HG03520 (cell line): Measurements from ENCODE around the gene COL19A1.

Experiments used
- ATAC-seq: cut with Tn5 transposase; IDR thresholded peaks from one replicate; pipeline ENCODE4 v1.9.1; 2021; ENCODE audit warnings: mild to moderate bottlenecking, moderate library complexity; ENCODE audit not compliant: unreplicated experiment

The COL19A1 gene

DNA sequence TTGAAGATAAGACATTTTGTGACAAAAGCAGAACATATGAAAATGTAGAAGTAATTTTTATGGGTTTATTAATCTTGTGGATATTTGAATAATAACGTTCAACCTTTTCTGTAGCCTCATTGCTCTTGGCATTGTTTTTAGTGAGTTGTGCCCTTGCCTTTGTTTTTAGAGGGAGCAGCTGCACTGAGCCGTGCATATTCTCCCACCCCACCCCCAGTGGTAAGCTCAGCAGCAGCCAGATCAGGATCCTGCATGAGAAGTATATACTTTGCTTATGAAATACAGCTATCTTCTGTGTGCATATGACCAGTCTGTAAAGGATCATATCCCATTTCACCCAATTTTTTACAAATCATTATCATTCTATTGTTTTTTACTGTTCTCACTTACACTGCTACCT, 252.3 kb downstream of the COL19A1 start:
- no peak for ATAC-seq

DNA sequence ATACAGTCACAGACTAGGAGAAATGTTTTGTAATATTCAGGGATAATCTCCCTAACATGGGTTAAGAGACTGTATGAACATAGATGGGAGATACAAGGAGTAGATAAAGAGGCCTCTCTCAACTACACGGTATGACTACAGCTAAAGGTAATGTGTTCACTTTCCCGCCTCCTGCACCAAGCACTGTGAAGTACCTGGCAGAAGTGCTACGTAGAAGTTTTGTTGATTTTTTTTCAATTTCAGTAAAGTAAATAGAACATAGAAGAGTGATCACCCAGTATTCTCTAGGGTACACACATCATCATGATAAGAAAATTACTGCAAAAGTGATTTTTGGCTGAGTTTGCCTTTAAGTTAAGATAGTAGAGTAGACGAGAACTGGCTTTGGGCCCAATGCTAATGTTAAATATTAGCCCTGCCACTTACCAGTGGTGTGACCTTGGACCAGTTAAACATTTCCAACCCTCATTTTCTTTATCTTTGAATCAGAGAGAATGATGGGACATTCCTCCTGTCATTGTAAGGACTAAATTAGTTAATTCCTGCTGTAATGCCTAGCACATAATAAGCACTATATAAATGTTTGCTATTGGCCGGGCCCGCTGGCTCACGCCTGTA, 253.0 kb downstream of the COL19A1 start:
- ATAC-seq, result no peak

DNA sequence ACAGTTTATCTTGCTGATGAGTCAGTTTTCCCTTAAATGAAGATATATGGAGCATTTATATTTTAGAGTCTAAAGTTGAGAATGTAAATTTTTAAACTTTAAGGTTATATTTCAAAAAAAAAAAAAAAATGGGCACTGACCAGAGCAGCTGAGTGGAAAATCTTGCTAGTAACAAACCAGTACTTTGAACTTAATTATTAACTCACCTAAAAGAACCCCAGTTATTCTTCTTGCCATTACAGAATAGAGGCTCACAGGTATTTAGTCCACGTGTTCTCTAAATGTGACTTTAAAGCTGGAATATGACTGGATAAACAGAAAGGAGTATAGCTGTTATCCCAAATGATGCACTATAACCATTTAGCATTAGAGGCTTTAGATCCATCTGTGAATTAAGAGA, 258.1 kb downstream of the COL19A1 start:
- ATAC-seq, result no peak

DNA sequence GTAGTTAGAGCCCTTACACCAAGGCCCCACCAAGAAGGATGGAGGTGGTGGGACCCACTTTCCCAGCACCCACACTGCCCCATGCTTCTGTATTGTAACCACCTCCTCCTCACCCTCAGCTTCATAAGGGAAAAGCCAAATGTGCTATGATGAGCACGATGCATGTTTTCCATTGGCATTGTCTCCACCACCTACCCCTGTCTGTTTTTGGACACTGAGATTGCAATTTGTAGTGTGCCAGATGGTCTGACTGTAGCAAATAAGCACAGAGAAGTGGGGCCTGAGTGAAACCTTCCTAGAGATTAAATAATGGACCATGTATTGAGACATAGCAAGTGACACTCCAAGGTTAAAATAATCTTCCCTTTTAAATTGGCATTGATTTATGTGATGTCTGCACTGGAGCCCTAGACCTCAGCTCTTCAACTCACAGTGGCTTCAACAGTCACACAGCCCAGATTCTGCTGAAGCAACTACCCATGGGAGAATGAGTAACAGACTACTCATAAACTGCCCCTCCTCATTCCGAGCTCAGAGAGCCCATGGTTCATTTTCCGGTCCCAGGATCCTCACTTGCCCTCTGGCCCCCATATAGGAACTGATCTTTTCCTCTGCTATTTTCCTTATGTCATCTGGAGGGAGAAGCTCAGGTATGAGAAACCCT, 258.7 kb downstream of the COL19A1 start:
- no peak for ATAC-seq

DNA sequence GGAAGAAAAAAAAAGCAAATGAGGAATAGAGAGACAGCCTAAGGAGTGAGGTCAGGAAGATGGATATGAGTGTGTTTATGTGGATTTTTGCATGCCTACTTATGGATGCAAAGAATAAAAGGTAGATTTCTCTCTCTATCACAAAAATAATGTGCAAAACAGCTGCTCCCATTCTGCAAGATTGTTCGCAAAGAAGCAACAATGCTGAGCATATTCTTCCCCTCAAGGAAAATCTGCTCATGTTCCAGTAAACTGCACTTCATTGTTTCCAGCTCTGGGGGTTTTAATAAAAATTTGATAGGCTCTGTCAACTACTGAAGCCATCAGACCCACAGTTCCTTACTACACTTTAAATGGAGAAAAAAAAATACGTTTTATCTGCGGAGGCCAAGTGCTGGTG, 259.2 kb downstream of the COL19A1 start:
- no peak for ATAC-seq

DNA sequence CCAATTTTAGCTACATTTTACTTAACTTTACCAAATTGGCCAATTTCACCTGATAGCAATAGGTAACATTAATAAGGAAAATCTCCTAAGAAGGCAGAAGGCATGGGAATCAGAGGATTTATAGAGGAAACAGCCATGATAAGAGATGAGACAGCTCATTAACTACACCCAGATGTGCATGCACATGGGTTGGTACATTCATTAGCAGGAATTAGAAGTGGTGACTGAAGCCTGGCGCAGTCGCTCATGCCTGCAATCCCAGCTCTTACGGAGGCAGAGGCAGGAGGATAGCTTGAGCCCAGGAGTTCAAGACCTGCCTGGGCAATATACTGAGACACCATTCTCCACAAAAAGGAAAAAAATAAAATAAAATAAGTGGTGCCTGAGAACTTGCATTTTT, 263.0 kb downstream of the COL19A1 start:
- no peak for ATAC-seq

DNA sequence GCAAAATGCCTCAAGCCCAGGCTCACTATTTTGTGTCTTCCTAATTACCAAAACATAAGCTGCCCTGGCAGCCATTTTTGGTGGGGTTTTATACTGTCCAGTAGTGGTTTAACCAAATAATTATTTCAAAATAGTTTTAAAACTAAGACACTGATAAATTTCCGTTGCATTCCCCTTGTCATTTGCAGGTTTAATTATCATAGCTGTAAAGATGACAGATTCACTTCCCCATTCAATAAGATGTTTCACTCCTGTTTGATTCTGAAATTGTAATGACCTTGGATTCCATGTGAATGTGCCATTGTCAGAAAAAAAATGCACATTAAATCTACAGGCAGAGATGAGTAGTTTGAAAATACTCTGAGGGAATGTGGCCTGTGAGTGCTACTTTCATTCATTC, 264.5 kb downstream of the COL19A1 start:
- peak; percentile 4 for ATAC-seq

DNA sequence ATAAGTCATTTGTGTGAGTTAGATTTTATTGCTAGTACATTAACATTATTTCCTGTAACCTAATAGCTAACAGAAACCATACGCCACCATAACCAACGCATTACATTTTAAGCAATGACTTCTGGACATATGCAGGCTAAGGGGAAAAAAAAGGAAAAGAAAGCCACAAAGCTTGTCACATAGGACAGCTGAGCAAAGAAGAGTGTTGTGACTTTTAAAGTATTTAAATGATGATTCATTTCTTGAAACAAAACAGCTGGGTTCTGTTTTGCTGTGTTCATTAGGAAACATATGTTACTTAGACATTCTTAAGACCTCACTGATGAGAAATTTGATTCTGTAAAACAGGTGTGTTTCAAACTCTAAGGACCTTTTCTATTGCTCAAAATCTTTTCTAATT, 265.2 kb downstream of the COL19A1 start:
- peak; percentile 98 for ATAC-seq

DNA sequence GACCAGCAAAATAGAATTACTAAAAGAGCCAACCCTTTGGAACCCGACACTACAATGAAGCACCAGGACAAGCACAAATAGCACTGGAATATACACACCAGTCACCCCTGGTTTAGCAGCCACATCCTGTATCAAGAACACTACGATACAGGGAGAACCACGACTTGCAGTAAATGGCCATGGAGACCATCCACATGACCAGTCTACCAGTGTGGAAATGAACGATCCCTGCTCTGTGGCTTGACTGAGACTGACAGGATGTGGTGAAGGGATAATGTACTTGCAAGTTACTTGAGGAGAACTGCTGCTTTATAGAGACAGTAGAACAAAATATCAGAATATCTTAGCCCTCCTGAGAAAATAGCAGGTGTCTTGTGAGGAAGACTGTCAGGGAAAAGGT, 266.9 kb downstream of the COL19A1 start:
- no peak for ATAC-seq

DNA sequence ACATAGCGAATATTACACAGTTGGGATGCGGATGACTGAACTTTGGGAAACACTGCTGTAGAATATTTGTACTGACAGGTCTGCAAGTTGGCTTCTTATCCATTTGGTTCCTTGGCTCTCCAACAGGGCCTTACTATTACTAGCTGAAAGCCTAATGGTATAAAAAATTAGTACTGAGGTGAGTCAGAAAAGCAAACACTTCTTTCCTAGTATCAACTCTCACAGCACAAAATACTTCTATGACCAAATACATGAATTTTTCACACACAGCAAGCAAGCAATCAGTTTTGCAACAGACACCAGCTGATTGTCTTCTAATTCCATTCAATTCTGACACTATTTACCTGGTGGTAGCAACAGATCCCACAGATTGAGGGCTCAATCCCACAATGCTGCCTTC, 268.2 kb downstream of the COL19A1 start:
- no peak for ATAC-seq

DNA sequence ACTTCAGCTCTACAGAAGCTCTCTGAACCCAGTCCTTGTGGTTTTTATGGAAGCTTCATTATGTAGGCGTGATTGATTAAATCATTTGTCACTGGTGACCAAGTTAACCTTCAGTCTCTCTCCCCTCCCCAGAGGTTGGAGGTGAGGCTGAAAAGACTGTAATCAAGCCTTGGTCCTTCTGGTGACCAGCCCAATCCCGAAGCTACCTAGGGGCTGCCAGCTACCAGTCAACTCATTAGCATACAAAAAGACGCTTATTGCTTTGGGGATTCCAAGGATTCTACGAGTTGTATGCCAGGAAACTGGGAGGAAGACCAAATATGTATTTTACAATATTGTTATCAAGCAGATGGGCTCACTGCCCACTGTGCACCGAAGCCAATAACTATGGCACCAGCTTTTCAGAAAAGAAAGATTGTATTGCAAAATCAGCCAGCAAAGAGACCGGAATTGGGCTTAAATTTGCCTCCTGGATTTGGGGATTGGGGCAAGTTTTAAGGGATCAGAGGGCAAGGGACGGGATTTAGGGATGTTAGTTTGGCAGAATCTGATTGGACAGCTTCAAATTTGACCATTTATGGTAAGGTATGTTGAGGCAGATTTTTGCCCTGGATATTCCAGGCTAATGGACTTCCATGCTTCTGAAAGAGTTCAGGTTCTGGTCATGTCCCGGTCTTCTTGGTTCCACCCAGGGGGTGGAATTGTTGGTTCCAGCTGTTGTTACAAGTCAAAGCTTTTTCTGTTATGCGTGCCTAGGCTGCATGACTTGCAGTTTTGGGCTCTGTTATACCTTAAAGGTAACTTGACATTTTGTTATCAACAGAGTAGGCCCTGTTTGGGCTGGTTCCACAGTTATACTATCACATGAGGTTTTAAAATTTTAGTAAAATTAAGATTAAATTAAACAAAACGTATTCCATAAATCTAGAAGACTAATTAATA, 269.1 kb downstream of the COL19A1 start:
- ATAC-seq, result no peak

DNA sequence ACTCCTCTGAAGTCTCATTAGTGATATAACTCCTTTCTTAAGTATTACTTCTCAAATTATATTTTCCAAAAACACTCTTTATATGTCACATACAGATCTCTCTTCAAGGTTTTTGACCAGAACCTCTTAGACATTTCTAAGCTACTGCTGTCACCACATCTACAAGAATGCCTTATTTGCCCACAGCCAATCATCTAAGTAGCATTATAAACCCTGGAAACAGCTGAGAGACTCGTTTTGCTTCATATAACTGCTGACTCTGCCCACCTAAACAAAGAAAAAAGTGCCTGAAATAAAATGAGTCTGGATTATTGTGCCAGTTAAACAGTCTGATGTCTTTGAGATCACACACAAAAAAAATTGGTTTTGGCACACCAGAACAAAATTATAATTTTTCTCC, 270.6 kb downstream of the COL19A1 start:
- ATAC-seq, result no peak

DNA sequence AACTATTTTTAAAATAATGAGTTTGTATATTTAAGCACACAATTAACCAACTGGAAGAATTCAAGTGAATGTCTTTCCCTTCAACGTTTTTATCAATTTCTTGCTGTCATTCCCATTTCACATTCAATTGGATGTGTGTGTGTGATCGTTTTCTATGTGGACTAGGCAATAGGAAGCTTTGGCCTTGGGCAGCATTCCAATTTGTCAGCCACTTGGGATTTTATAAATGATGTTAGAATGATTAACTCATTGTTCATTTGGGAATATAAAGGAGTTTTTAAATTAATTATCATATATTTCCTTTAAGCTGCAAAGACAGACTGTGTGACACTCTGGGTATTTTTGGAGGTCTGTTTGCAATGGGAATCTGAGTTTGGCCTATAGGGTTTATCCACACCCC, 274.1 kb downstream of the COL19A1 start:
- ATAC-seq, result no peak

DNA sequence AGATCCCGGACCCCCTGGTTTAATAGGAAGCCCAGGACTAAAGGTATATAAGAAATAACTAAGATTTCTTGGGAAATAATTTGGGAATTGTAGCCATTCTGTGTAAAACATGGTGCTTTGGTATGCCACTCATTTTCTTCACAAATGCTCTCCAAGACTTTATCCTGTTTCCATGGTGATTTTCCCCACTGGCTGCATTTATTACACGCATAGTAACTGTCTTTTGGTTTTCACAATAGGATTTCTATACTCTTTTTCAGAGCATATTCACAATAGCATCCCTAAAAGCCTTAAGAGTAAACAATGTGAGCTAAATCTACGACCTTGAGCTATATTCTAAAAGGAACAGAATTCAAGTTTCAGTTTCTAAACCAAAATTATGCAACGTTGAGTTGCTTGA, 275.7 kb downstream of the COL19A1 start:
- ATAC-seq, result no peak

DNA sequence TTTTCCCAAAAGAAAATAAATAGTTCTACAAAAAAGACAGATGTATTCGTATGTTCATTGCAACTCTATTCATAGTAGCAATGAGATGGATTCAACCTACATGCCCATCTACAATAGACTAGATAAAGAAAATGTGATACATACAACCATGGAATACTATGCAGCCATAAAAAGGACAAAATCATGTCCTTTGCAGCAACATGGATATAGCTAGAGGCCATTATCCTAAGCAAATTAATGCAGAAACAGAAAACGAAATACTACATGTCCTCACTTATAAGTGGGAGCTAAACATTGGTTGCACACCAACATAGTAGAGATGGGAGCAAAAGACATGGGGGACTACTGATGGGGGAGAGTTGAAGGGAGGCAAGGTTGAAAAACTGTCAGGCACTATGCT, 278.8 kb downstream of the COL19A1 start:
- ATAC-seq, result no peak

DNA sequence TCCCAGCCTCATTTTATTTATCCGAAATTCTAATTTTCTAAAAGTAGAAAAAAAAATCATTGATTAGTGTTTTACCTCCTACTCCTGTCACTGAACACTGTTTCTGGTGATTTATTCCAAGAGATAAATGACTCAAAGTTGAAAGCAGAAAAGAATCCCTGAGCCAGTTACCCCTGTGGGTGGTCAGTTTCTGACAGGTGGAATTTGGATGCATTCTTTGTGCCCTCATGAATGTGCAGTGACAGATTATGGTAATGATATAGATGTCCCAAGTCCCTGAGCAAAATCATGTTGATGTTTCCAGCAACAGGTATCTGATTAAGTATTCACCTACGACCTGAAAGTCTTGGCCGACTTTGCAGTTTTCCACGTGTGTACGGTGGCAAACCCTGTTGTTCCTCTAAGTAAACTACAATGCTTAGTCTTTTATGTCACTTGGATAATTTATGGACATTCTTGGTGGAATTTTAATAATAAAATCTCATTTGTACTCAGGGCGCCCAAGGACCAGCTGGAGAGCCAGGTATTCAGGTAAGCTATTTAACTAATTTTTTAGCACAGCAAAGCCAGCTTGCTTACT, 282.9 kb downstream of the COL19A1 start:
- ATAC-seq, result no peak

DNA sequence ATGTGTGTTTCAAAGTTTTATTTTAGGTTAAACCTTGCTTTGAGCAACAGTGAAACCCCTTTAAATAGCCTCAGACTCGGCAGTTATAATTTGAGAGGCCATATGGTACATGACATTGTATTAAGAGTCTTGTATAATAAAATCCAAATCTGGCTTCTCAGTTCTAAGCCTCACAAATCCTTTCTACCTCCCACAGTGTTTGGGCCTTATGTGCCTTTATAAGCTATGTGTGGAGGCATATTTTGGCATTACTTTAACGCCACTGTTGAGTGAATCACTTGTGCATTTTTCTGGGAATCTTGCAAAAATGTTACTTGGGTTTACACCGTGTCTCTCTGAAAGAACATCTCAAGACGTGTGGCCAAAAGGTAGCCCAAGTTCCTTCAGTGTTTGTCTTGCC, 284.2 kb downstream of the COL19A1 start:
- no peak for ATAC-seq

DNA sequence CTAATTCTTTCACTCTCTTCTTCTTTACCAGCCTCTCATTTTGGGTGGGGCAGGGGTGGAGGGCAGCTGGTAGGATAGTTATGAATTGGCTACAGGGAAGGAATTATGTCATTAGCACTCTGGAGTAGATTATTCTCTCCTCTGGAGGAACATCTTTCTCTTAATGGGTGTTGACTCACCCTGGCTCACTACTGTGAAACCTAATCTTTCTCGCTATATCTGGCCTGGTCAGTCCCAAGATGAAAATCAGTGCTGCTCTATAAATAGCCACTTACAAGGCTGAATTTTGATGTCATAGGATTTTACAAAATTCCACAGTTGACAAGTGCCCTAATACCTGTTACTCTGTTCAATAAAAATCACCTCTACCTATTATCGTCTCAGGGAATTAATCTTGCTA, 285.3 kb downstream of the COL19A1 start:
- ATAC-seq, result no peak

DNA sequence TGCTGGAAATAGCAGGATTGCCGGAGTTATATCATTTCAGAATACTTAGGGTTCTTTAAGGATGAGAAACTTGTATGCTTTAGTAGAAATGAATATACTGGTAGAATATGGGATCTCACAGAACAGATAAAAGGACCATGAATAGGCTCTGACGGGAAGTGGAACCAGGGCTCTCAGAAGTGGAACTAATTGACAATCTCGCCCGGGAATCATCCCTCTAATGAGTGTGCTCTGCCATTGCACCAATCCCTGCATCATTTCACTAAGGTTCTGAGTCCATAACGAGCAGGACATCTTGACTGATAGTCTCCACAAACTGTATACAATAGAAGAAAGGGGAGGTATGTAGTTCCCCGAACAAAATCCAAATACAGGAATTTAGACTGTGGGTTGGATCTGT, 286.4 kb downstream of the COL19A1 start:
- no peak for ATAC-seq

DNA sequence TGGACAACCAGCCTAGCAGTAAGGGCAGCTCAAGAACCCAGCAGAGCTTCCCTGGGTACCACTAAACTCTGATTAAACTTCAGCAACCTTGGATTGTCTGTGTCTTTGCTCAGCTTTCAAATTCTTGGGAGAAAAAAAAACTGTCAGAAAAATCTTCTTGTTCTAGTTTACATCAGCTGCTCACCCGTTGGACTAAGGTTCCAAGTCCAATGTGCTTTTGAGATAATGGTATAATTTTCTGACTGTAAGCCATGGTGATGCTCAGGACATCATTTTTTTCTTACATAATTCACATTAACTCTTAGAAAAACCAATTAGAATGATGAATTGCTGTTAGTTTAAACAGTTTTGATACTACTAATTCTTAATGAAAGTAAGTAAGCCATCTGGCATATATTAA, 290.7 kb downstream of the COL19A1 start:
- no peak for ATAC-seq

DNA sequence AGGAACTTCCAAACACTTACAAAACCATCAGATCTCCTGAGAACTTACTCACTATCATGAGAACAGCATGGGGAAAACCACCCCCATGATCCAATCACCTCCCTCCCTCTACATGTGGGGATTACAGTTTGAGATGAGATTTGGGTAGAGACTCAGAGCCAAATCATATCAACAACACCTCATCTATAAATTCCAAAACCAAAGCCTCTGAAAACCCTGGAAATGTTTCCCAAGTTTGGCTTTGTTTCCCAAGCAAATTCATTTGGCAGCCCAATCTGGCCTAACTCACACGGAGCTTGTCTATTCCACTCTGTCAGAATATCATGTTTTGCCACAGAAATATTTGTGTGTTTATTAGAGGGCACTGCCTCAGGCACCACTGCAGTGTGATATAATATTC, 293.9 kb downstream of the COL19A1 start:
- ATAC-seq, result no peak

DNA sequence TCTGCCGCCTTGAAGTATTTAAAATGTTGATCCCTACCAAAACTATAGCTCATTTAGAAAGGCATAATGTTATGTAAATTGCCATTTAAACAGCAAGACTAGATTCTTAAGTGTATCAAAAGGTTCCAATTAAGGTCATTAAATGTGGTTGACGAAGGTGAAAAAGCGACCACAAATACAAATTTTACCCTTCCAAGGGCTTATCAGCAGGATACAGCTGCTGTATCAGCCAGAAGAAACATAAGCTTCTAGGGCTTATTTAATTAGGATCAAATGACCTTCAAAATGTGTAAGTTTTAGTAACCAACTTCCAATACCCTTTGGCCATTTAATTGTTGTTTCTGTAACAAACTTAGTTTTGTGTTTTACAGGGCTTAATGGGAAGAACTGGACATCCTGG, 296.6 kb downstream of the COL19A1 start:
- no peak for ATAC-seq
